NCI-H1048 (cell line): ENCODE measurements around the gene DPH5.

Experiments used
- DNase-seq: peaks from one replicate; lab custom pipeline; 2025; lab: John Stamatoyannopoulos, UW

Gene DPH5

DNA sequence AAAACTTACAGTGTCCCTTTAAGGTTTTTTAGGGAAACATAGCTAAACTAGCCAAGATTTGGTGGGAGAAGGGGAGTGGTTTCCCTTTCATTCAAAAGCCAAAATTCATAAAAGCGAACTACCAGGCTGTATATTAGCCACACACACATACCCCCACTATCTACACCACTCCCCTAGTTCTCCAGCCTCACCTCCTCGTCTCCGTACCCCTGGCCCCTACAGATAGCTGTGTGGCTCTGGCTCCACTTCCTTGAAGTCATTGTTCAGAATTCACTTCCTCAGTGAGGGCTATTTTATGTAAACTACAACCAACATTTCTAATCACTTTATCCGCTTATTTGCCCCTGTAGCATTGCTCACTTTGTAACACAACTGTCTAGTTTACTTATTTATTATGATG, 5.3 kb upstream of the DPH5 start:
- DNase-seq: no peak

DNA sequence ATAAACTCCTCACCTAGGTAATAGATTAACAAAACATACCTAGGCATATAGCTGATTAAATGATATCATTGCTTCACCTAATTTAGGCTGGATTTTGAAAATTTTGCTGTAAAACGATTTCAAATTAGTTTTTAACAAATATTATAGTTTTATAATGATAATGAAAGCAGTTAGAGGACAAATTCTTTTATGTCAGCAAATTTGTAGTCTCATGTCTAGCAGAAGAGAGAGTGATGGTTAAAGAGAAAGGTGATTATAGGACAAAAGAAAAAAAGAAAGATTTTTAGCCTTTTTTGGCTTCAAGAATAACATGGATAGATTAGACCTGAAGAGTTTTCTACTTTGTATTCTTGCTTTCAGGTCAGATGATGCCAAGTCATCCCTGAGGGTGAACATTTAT, 3.6 kb upstream of the DPH5 start:
- DNase-seq: no peak

DNA sequence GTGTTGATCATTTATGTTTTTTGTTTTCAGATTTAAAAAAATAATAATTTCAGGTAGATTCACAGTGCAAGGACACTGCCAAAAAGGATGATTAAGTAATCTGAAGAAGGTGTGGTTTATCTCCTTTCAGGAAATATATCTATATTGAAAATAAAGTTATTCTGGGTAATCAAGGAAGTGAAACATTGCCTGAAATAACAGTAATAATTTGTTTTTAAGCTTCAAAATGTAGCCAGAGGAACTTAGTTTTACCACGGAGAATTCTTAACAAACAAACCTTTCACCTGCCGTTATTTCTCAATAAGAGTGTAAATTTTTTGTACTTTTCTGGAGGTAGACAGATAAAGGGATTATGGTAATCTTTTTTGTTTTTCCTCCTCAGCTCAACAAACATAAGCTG, 2.9 kb upstream of the DPH5 start:
- DNase-seq: no peak

DNA sequence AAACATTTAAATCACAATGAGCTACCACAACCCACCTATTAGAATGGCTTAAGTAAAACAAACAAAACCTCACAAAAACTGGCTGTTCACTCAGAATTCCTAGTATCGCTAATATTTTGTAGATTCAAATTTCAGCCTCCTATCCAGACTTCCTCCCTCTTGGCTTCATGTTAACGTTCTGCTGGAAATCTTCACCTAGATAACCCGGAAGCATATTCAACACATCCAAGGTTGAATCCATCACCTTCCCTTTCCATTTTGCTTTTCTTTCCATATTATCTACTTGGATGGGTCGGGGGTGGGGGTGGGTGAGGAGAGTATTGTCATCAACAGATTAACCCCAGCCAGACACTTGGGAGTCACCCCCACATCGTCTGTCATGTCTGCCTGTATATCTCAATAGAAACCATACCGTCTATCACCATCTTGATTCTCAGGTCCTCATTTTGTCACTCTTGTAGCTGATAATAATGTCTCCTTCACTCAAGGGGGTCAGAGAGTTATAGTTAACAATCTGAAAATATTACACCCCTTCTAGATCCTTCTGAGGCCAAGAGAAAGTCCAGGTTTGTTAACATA, 1.7 kb upstream of the DPH5 start:
- no peak for DNase-seq

DNA sequence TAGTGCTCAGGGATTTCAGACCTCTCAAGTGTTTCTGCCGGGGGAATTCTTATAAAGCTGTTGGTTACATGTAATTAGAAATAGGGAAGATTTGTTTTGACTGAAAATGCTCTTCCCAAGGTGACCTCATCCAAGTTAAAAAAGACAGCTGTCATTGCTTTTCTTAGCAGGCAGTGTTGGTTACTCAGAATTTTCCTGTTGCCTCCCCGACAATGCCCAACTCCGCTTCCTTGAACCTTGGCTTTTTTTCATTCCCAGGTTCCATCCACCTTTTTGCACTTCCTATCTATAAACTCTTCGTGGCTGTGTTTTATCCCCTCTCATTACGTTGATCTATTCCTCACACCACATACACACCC, 825 bp upstream of the DPH5 start:
- DNase-seq: no peak

DNA sequence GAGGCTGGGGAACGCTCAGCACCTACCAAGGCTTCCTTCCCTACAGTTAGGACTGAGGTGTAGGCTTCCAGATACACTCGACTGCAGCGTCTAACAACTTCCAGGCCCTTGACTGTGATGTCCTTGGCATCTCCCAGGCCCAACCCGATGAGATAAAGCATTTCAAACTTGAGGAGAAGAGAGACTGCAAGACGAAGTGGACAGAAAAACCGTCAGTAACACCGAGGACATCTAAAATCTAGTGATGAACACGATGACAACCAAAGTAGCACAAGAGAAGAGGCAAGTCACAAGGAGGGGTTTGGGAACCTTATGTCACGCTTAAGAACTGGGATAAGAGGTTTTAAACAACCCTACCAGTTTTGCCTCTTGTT, 314 bp downstream of the DPH5 start:
- DNase-seq: no peak

DNA sequence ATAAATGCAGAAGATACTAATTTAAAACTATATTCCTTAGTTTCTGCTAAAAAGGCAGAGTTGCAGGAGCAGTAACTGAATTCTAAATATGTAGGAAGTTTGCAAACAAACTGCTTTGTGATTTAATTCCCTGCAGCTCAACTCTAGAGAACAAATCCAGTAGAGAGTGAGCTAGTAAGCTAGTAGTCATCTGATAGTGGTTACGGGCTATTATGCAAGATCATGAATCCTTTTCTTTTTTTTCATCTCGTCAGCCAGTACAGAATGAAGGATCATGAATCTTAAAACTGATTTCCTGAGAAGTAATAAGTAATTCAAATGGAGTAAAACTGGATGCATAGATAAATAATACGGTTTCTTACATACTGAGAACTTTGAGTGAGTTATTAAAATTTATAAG, 3.3 kb downstream of the DPH5 start:
- DNase-seq: no peak

DNA sequence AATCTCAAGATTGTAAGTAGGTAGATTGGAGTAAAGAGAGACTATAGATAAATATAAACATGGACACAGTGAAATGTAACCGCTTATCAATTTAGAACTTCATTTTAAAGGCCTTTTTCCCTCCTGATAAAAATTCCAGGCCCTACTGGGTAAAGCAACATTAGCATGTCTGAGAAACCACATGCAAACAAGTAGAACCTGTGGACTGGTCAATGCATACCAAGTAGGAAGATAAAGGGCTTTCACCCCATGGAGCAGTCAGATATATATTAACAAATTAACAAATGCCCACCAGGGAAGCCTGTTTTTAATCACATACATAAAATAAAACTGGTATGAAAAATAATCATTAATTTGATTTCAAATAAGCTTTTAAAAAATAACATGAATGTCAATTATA, 8.1 kb downstream of the DPH5 start:
- DNase-seq: no peak

DNA sequence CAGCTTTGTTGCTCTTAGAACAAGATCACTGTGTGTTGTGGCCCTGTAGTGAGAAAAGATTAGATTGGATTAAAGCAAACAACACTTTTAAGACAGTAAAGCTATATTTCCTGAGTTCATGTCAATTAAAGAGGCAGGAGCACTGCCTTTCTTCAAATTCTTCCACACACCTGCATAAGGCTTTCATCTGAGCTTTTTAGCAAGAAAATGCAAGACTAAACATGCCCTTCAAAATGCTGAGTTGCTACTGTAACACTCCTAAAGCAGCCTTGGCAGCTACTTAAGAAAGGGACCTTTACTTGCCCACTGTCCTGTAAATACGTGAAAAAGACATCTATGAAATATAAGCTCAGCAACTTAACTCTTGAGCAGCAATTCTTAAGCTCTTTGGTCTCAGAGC, 11.8 kb downstream of the DPH5 start:
- DNase-seq: no peak

DNA sequence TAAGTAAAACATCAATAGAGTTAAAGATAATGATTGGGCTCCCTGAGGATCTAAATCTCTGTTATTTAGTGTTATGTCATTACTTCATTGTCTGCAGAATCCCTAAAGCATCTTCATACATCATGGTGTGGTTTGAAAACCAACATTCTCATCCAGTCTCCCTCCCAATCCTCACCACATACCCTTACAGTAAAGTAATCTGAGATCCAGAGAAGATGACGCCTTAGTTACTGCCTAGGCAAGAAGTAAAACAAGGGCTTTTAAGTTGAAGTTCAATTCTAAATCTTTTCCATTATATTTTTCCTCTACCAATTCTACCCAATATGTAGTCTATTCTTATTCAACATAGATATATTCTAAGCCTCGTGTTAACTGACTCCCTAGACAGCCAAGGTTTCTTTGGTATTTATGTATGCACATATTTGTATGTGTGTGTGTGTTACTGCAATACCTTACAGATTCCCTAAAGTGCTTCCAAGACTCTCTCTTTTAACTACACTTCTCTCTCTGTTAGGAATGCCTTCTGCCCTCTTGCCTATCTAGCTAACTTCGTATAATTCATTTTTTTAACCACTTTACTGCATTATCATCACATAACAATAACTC, 17.3 kb downstream of the DPH5 start:
- DNase-seq: no peak

DNA sequence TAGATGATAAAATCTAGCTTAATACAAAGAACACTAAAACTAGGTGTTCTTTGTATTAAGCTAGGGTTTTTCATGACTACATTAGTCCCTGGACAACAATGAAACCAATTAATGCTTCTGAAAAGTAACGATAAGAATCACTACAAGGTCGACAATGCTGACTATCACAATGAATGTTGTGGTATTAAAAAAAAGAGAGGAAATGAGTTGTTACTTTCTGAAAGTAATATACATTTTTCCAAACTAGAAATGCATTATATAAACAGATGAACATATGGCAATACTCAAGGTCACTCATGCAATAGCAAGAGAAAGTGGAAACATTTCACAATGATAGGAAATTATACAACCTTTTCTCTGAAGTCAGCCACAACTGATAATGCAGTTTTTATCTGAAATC, 19.0 kb downstream of the DPH5 start:
- DNase-seq: no peak

DNA sequence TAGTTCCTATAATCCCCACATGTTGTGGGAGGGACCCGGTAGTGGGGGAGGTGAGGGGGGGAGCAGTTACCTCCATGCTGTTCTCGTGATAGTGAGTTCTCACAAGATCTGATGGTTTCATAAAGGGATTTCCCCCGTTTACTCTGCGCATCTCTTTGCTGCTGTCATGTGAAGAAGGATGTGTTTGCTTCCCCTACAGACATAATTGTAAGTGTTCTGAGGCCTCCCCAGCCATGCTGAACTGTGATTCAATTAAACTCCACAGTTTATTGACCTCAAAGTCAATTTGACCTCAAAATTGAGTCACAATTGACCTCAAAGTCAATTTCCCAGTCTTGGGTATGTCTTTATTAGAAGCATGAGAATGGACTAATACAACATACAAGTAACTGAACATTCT, 19.7 kb downstream of the DPH5 start:
- DNase-seq: no peak

DNA sequence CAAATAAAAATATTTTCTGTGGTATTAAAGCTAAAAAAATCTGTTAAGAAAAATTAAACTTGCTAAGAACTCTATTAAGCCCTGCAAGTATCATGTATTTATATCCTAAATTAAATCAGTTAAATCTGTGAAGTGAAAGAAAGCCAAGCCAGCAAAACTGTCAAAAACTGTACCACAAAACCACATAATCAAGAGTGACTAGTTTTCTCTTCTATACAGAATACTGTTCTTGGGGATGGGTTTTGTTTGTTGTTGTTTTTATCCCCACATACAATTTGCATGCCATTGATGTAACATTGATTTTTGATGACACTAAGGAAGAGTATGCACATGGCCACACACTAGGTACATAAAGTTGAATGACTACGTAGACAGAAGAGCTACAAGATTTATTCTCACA, 20.4 kb downstream of the DPH5 start:
- no peak for DNase-seq

DNA sequence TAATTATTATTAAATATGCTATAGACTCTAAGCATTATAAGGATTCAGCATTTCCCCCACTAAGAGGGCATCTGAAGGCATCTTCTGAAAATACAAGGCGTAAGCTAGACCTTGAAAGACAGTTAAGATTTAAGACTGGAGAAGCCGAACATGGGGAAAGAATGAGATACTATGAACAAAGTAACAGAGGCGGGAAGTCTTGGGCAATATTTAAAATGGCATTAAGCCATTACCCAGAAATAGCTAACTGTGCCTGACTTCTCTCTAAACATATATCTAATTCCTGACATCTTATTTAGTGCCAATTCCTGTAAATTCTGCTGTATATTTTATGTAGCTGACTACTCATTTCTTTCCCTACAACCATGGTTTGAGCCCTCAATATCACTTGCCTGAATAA, 20.9 kb downstream of the DPH5 start:
- no peak for DNase-seq

DNA sequence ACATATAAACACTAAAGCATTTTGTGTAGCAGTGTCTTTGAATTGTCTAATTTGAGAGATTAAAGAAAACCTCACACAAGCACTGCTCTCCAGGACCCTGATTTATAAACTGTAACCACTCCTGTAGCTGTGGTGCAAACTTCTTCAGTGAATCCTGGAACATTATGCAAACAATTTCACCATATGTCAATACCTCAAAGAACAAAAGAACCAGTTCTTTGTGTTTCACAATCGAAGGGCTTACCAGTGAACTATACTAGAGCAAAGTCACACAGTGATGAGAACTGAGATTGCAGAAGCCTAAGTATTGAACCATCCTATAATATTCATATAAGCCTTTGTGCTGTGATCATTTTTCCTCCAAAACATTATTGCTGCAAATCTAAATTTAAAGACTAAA, 21.5 kb downstream of the DPH5 start:
- no peak for DNase-seq

DNA sequence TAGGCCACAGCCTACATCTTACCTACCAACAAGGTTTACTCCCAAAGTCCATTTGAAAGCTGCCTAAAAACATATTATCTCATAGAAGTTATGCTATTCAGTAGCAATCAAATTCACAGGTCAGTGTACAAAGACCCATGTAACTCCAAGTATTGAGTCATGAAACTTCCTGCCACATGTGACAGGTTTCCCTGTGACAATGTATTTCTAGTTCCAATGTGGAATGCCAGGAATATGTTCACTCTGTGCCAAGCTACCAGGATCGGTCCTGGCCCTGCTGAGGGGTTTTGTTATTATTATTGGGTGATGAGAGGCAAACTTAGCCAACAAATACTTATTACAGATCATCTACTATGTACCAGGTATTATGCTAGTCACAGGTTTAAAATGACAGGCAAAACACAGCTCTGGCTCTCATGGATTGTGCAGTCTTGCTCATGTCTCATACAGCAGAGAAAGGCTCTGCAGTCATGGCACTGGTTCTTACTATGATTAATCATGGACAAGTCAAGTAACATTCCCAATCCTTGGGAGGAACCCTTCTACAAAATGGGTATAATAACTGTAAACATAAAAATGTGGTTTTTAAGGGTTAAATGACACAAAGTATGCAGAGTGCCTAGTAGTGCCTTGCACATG, 22.5 kb downstream of the DPH5 start:
- no peak for DNase-seq

DNA sequence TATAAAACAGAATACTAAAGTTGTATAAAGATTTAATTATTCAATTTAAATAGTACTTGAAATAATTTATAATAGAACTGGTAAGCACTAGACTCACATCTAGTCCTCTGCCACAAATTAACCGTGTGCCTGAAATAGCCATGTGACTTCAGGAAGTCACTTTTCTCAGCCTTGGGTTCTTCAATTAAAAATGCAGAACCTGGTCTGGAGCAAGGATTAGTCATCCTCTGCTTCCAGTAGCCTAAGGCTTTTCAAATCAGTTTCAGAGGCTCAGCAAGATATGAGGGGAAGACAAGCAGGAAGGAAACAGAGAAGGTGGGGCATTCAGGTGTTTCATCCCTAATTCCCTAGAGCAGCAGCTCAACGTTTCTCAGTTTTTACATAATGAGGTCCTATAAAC, 23.0 kb downstream of the DPH5 start:
- no peak for DNase-seq

DNA sequence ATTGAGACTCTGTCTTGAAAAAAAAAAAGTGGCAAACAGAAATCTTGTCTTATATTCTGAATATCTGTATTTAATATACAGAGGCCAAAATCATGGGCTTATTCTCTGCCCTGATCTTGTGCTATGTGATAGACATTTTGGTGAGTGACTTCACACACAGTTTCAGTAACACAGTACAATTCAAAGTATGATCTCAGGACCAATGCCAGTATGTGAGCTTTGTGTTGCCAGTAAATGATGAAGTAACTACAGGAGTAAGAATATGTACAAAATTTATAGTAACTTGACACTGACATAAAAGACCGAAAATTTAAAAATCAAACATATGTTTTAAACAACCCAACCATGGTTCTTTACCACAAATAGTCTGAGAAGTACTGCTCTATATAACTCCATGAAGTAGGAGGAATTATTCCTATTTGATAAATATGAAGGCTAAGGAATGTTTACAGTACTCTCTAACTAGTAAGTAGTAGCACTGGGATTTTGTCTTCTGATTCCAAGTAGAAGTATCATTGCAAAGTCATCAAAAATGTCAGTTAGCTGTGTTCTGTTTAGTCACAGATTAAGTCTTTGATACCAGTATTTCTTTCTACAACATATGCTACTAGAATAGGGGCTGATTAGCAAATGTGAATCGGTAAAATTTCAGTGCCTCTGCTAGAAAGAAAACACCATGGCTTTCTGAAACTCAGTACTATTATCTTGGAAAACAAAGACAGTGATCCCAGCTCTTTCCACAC, 25.3 kb downstream of the DPH5 start:
- no peak for DNase-seq

DNA sequence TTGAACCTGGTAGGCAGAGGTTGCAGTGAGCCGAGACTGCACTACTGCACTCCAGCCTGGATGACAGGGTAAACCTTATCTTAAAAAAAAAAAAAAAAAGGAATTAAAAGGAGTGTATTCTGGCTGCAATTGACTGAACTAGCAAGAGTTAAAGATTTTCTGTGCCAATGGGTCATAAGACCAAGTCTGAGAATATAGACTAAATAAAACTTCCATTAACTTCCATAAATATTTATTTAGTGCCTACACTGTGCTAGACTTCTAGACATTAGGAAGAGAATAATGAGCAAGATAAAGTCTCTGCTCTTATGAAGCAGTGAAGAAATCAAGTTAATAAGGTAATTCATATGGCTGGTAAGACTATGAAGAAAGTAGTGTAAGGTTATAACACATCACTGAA, 27.2 kb downstream of the DPH5 start:
- no peak for DNase-seq

DNA sequence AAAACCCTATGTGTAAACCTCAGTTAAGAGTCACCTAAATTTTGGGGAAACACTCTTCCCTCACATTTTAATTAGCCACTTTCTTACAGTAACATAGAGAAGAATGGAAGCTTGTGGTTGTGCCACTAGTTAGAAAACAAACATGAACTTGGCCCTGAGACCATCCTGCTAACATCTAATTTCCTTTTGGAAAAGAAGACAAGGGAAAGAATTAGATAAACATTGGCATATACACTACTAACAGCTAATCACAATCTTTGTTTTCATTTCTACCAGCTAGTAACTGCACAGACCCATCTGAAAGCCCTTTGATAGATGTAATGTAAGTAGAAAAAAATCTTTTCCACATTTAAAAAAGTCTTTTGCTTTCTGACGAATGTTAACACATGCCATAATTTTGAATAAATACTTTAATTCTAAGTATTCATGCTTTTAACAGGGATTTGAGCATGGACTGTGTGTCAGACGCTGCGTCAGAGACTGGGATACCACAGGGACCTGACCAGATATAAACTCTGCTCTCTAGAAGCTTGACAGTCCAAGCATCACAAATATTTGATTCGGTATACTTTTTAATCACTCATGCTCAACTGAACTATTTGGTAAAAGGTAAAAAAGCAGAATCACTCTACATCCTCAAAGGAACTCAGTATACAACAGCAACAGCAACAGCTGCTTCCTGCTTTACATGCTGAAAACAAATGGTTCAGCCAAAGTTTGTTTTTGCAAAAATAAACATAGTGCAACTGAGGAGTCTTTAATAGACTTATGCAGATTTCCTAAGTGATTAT, 30.2 kb downstream of the DPH5 start:
- DNase-seq: no peak

DNA sequence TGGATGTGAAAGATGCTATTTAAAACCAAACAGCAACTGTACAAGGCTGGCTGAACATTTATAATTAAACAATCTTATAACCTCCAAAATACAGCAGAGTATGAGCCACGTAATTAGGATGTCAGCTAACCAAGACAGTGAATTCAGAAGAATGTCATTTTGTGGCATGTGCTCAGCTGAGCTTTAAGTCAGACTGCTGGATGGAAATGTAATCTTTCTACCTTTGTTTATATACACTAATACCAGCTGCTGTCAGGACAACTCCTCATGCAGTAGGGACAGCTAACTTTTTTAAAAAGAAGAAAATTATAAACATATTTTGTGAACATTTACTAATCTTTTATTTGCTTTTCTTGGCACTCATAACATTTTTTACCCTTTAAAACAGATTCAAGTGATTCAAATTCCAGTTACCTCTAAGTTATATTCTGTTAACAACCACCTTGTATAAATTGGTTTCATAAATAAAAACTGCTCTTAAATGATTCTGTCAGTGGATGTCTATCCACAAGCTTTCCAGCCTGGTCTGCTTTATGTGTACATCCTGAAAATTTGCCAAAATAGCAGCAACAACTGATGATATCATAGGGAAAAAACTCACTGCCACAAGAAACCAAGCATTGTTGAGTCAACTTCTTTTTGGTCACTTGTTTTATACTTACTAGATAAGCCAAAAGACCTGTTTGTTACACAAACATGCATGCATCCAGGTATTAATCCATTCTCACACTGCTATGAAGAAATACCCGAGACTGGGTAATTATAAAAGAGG, 36.1 kb downstream of the DPH5 start:
- DNase-seq: no peak

DNA sequence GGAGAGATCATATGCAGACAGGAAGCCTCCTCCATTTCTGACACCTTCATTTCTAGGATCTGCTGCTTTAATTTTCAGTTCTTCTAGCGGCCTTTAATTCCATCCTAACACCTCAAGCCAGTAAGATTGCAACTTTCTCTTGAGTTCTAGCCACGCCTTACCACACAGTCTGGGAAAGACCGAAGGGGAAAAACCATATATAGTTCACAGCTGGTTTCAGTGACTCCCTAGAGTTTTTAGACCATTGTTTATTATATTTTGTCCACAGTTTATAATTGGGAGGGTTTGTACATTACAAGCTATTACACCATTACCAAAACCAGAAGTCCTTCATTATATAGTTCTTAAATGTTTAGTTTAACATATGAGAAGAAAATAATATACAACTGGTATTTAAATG, 37.5 kb downstream of the DPH5 start:
- no peak for DNase-seq
